Left ventricle myocardium inferior (tissue), 1 donor: ENCODE measurements around the gene SLC2A11. TPM values are rescaled to one million over a fixed set of nuclear protein-coding genes. Genes with fewer than 3 reads are reported as not detected.

ENCODE experiments used
- DNase-seq: peaks from one replicate; pipeline ENCODE4 v3.0.0-alpha.2; 2020
- H3K27ac ChIP-seq: fragments of 200-600 bp; replicated peaks from 2 replicates; pipeline ENCODE4 v1.8.0; 2021
- H3K27me3 ChIP-seq: fragments of 200-600 bp; 2 replicates; pipeline ENCODE4 v1.8.0; 2021; ENCODE audit warnings: low read depth
- H3K36me3 ChIP-seq: fragments of 200-600 bp; 2 replicates; pipeline ENCODE4 v1.8.0; 2021
- H3K4me1 ChIP-seq: fragments of 200-600 bp; 2 replicates; pipeline ENCODE4 v1.8.0; 2021
- H3K4me3 ChIP-seq: fragments of 200-600 bp; 2 replicates; pipeline ENCODE4 v1.8.0; 2021; ENCODE audit warnings: mild to moderate bottlenecking, moderate library complexity
- H3K9me3 ChIP-seq: fragments of 200-600 bp; replicated peaks from 2 replicates; pipeline ENCODE4 v1.8.0; 2021
- CTCF ChIP-seq: fragments of 200-600 bp; IDR thresholded peaks from 2 replicates; pipeline ENCODE4 v1.8.0; 2021; ENCODE audit warnings: antibody characterized with exemption, mild to moderate bottlenecking, borderline replicate concordance
- intact Hi-C: fragments of 100-400 bp; cut with micrococcal nuclease; formaldehyde crosslinking; loops from one replicate; pipeline ENCODE4 v1.11.0; 2022
- total RNA-seq: library from RNA; stranded (reverse); fragmentation: NEBNext Ultra II Directional; extraction: Animal tissue kit (Norgen Biotek cat#: 25700); gene quantifications from one replicate; pipeline ENCODE4 v1.2.1, GENCODE V29; 2021
- donor health status: DM: no; HTN: yes; CAD: no; lungs with severe emphysema.

SLC2A11 gene
- total RNA-seq, 1 donor from 2014 or later = 22.0 TPM

GRCh38 chr22:23878219-23878618 is 20.5 kb downstream of the SLC2A11 start:
- TF ChIP-seq CTCF = no peak
- Histone ChIP-seq H3K27me3 (no peaks in the 10 kb centered on the region), H3K4me3 (no peak overlapping the region), H3K4me1 (peaks cover 13% of the 10 kb centered on the region), H3K27ac (peak overlapping the region; percentile 65), H3K36me3 (peaks cover 53% of the 10 kb centered on the region), H3K9me3 (no peaks in the 10 kb centered on the region)
- DNase-seq = peak; percentile 45
- intact Hi-C loops = no loop called here

GRCh38 chr22:23882370-23882769 is 24.7 kb downstream of the SLC2A11 start:
- Histone ChIP-seq H3K36me3 (peaks cover 46% of the 10 kb centered on the region), H3K27me3 (no peaks in the 10 kb centered on the region), H3K9me3 (no peaks in the 10 kb centered on the region), H3K27ac (no peak overlapping the region), H3K4me1 (peaks cover 12% of the 10 kb centered on the region), H3K4me3 (no peak overlapping the region)
- intact Hi-C loops = no loop called here
- TF ChIP-seq CTCF = no peak
- DNase-seq = no peak

GRCh38 chr22:23883658-23884057 is 26.0 kb downstream of the SLC2A11 start:
- intact Hi-C loops = no loop called here
- Histone ChIP-seq H3K4me1 (peaks cover 1% of the 10 kb centered on the region), H3K9me3 (no peaks in the 10 kb centered on the region), H3K27me3 (no peaks in the 10 kb centered on the region), H3K4me3 (no peak overlapping the region), H3K36me3 (peaks cover 39% of the 10 kb centered on the region), H3K27ac (no peak overlapping the region)
- DNase-seq = no peak
- TF ChIP-seq CTCF = no peak

GRCh38 chr22:23884140-23884539 is 26.5 kb downstream of the SLC2A11 start:
- Histone ChIP-seq H3K4me1 (no peaks in the 10 kb centered on the region), H3K27me3 (no peaks in the 10 kb centered on the region), H3K27ac (no peak overlapping the region), H3K4me3 (no peak overlapping the region), H3K36me3 (peaks cover 39% of the 10 kb centered on the region), H3K9me3 (no peaks in the 10 kb centered on the region)
- no peak for TF ChIP-seq CTCF
- intact Hi-C loops = no loop called here
- no peak for DNase-seq

GRCh38 chr22:23888615-23889401 is 31.1 kb downstream of the SLC2A11 start:
- H3K36me3 ChIP-seq = peaks cover 17% of the 10 kb centered on the region
- TF ChIP-seq CTCF = no peak
- H3K27ac ChIP-seq = peak overlapping the region; percentile 38
- H3K9me3 ChIP-seq = no peaks in the 10 kb centered on the region
- intact Hi-C loops = no loop called here
- H3K4me1 ChIP-seq = peaks cover 5% of the 10 kb centered on the region
- DNase-seq = no peak
- H3K27me3 ChIP-seq = no peaks in the 10 kb centered on the region
- no peak overlapping the region for H3K4me3 ChIP-seq
